ENCODE measurements around the gene SNX32. TPM values are rescaled to one million over a fixed set of nuclear protein-coding genes. Genes with fewer than 3 reads are reported as not detected.
A peak's percentile ranks its signal among the peaks of the same experiment; 100 is the strongest.

The SNX32 gene
- total RNA-seq, 4 donors from 2014 or later = 0.21 to 0.99 (median 0.67) TPM

GRCh38 chr11:65856689-65857499 is 23.1 kb downstream of the SNX32 start:
- WGBS, 2 donors = 3% methylated on average over 19 to 32 of the region's 57 CpGs
- intact Hi-C loops (cut with DNase I; ENCODE audit: low total_unique reads) = no loop called here
- peak overlapping the region; percentile 94 for H3K4me3 ChIP-seq (ENCODE audit: low read depth, poor library complexity, severe bottlenecking)
- TF ChIP-seq CTCF (IDR thresholded peaks at IDR 0.05) (no peak), POLR2A (IDR thresholded peaks at IDR 0.05) (no peak)
- peak; percentile 83 to 97 for DNase-seq (ENCODE audit: low spot score in 2 of 2)

- peak overlapping the region; percentile 94 for H3K4me3 ChIP-seq (ENCODE audit: low read depth, poor library complexity, severe bottlenecking)
- DNase-seq (ENCODE audit: low spot score in 2 of 2) = peak in 1 of 2 donors; percentile 93
- 0 to 1% methylated on average over 13 to 32 of the region's 49 CpGs for WGBS, 2 donors
- TF ChIP-seq CTCF (IDR thresholded peaks at IDR 0.05) (no peak), POLR2A (IDR thresholded peaks at IDR 0.05) (no peak)
- intact Hi-C loops (cut with DNase I; ENCODE audit: low total_unique reads) = no loop called here
Measured at GRCh38 chr11:65857500-65857852, 23.7 kb downstream of the SNX32 start.

GRCh38 chr11:65857853-65858680 is 24.3 kb downstream of the SNX32 start, which contains the start of gene CFL1:
Gene CFL1, minus strand, starts transcription at chr11:65858180. Its CDS starts 81 bp downstream, at chr11:65858099.
- 0% methylated on average over 48 to 50 of the region's 92 CpGs for WGBS, 2 donors
- peak within 1 kb of the TSS; percentile 94 for H3K4me3 ChIP-seq (ENCODE audit: low read depth, poor library complexity, severe bottlenecking)
- TF ChIP-seq CTCF (IDR thresholded peaks at IDR 0.05) (no peak), POLR2A (IDR thresholded peaks at IDR 0.05) (peak in 1 of 2 donors; percentile 76)
- DNase-seq (ENCODE audit: low spot score in 2 of 2) = peak; percentile 97 to 100
- intact Hi-C loops (cut with DNase I; ENCODE audit: low total_unique reads) = no loop called here

GRCh38 chr11:65858681-65859087 is 24.9 kb downstream of the SNX32 start:
- WGBS, 2 donors = 0 to 1% methylated on average over 10 of the region's 10 CpGs
- TF ChIP-seq CTCF (IDR thresholded peaks at IDR 0.05) (no peak), POLR2A (IDR thresholded peaks at IDR 0.05) (no peak)
- DNase-seq (ENCODE audit: low spot score in 2 of 2) = no peak
- H3K4me3 ChIP-seq (ENCODE audit: low read depth, poor library complexity, severe bottlenecking) = no peak overlapping the region
- intact Hi-C loops (cut with DNase I; ENCODE audit: low total_unique reads) = no loop called here

GRCh38 chr11:65859095-65859811 is 25.5 kb downstream of the SNX32 start:
- H3K4me3 ChIP-seq (ENCODE audit: low read depth, poor library complexity, severe bottlenecking) = peak overlapping the region; percentile 49
- intact Hi-C loops (cut with DNase I; ENCODE audit: low total_unique reads) = no loop called here
- peak; percentile 99 to 100 for DNase-seq (ENCODE audit: low spot score in 2 of 2)
- 2% methylated on average over 25 to 46 of the region's 46 CpGs for WGBS, 2 donors
- TF ChIP-seq POLR2A (IDR thresholded peaks at IDR 0.05) (peak in 1 of 2 donors; percentile 86), CTCF (IDR thresholded peaks at IDR 0.05) (no peak)

Measured in lower leg skin (tissue), 4 donors.